SH-SY5Y (cell line): ENCODE data around the gene BHLHE40.

Experiments
- GATA2 ChIP-seq: IDR thresholded peaks from 2 replicates; pipeline ENCODE4 v1.6.1; 2011; ENCODE audit warnings: mild to moderate bottlenecking, low read depth, low read length
- GATA3 ChIP-seq: IDR thresholded peaks from 2 replicates; pipeline ENCODE4 v1.6.1; 2011; ENCODE audit warnings: low read depth, mild to moderate bottlenecking, low read length, moderate library complexity

DNA sequence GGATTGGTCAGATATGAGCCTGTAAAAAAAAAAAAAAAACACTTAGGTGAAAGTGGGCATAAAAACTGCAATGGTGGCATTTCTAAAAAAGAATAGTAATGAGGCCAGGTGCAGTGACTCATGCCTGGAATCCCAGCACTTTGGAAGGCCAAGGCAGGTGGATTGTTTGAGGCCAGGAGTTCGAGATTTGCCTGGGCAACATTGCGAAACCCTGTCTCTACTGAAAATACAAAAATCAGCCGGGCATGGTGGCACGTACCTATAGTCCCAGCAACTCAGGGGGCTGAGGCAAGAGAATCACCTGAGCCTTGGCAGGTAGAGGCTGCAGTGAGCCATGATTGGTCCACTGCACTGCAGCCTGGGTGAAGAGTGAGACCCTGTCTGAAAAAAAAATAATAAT is 38.3 kb upstream of the BHLHE40 start:
- TF ChIP-seq GATA3 (no peak), GATA2 (no peak)
